H1 (cell line): ENCODE data around the gene MESD. TPM values are rescaled to one million over a fixed set of nuclear protein-coding genes. Genes with fewer than 3 reads are reported as not detected.

ENCODE experiments used
- CTCF ChIA-PET: fragments of 300-600 bp; sonication (Branson Sonifier 250); formaldehyde crosslinking; loops from one replicate; lab custom pipeline; 2021; ENCODE audit not compliant: partially characterized antibody; lab: Charles Lee
- POLR2A ChIA-PET: fragments of 300-600 bp; sonication (Branson Sonifier 250); formaldehyde crosslinking; loops from one replicate; lab custom pipeline; 2021; ENCODE audit warnings: inconsistent platforms; ENCODE audit not compliant: partially characterized antibody; lab: Charles Lee
- DNase-seq, 2 experiments: peaks; one replicate each; pipeline versions ENCODE4 v3.0.0 to v3.0.0-alpha.2; 2010 to 2022; ENCODE audit warnings: low spot score in 2 of 2, low read depth in 1 of 2, mixed read lengths in 1 of 2
- FAIRE-seq: peaks from 2 replicates; lab custom pipeline; 2011; peaks lifted over from hg19 to GRCh38; lab: Jason Lieb, UNC
- H2AFZ ChIP-seq: 2 replicates; pipeline ENCODE4 v1.8.1; 2012; ENCODE audit warnings: low read length, inconsistent platforms
- H2AK5ac ChIP-seq: 2 replicates; pipeline ENCODE4 v1.6.1; 2013; ENCODE audit warnings: low read depth, low read length
- H2BK120ac ChIP-seq: replicated peaks from 2 replicates; pipeline ENCODE3; 2013; ENCODE audit warnings: low read depth, low read length, inconsistent platforms
- H2BK12ac ChIP-seq: 2 replicates; pipeline ENCODE4 v1.6.1; 2013; ENCODE audit warnings: low read depth, low read length
- H2BK15ac ChIP-seq: 2 replicates; pipeline ENCODE4 v1.6.1; 2013; ENCODE audit warnings: low read length
- H2BK20ac ChIP-seq: 2 replicates; pipeline ENCODE4 v1.6.1; 2013; ENCODE audit warnings: low read length
- H2BK5ac ChIP-seq: 2 replicates; pipeline ENCODE4 v1.6.1; 2013; ENCODE audit warnings: low read depth, low read length
- H3K14ac ChIP-seq: 2 replicates; pipeline ENCODE4 v1.6.1; 2013; ENCODE audit warnings: inconsistent platforms; ENCODE audit not compliant: insufficient read length
- H3K18ac ChIP-seq: 2 replicates; pipeline ENCODE4 v1.6.1; 2013; ENCODE audit warnings: low read length; ENCODE audit errors: extremely low read depth
- H3K23ac ChIP-seq: 2 replicates; pipeline ENCODE4 v1.6.1; 2013; ENCODE audit warnings: inconsistent platforms; ENCODE audit not compliant: insufficient read length
- H3K23me2 ChIP-seq: 2 replicates; pipeline ENCODE4 v1.6.1; 2013; ENCODE audit warnings: low read depth, low read length
- H3K27ac ChIP-seq: 2 replicates; pipeline ENCODE4 v1.6.1; 2011; ENCODE audit warnings: low read depth, low read length, inconsistent platforms
- H3K27me3 ChIP-seq, 4 experiments: replicated peaks in 1 of 4; 1 replicate in 1 of 4; 2 replicates in 3 of 4; pipeline versions ENCODE4 v1.6.1 to v1.8.1; 2011 to 2013; ENCODE audit warnings: low read length in 3 of 4, mild to moderate bottlenecking in 3 of 4, inconsistent platforms in 2 of 4, mixed read lengths in 2 of 4, moderate library complexity in 1 of 4; ENCODE audit not compliant: control insufficient read depth in 3 of 4, insufficient read depth in 3 of 4; ENCODE audit errors: extremely low read depth in 1 of 4
- H3K36me3 ChIP-seq, 4 experiments: 2 replicates each; pipeline versions ENCODE4 v1.6.1 to v1.8.1; 2011 to 2013; ENCODE audit warnings: mild to moderate bottlenecking in 4 of 4, low read length in 3 of 4, moderate library complexity in 2 of 4, control low read depth in 1 of 4, inconsistent platforms in 1 of 4; ENCODE audit not compliant: insufficient read depth in 4 of 4, control insufficient read depth in 2 of 4
- H3K4ac ChIP-seq: replicated peaks from 2 replicates; pipeline ENCODE3; 2013; ENCODE audit warnings: low read length, low read depth, mixed read lengths, inconsistent platforms; ENCODE audit not compliant: insufficient read length
- H3K4me1 ChIP-seq, 4 experiments: replicated peaks in 1 of 4; 1 replicate in 1 of 4; 2 replicates in 3 of 4; pipeline versions ENCODE4 v1.6.1 to v1.8.1; 2011 to 2013; ENCODE audit warnings: low read length in 3 of 4, inconsistent platforms in 2 of 4, mixed read lengths in 1 of 4; ENCODE audit not compliant: insufficient read depth in 4 of 4, control insufficient read depth in 3 of 4
- H3K4me2 ChIP-seq, 2 experiments: 2 replicates each; pipeline versions ENCODE4 v1.6.1 to v1.8.1; 2011 to 2013; ENCODE audit warnings: low read depth in 2 of 2, low read length in 2 of 2, control low read depth in 1 of 2, inconsistent platforms in 1 of 2, mild to moderate bottlenecking in 1 of 2; ENCODE audit not compliant: insufficient read depth in 1 of 2
- H3K4me3 ChIP-seq, 4 experiments: fragments of 200-600, 300-600 bp in 1 of 4; sonication (generic), shearing (Covaris generic), sonication (Bioruptor Twin) in 1 of 4; 2 replicates each; pipeline versions ENCODE4 v1.5.1 to v1.8.1; 2011 to 2016; ENCODE audit warnings: low read length in 4 of 4, low read depth in 3 of 4, control low read depth in 2 of 4, inconsistent platforms in 2 of 4, mild to moderate bottlenecking in 2 of 4, mixed read lengths in 1 of 4, moderate library complexity in 1 of 4; ENCODE audit not compliant: insufficient read depth in 2 of 4; ENCODE audit errors: extremely low read depth in 1 of 4
- H3K56ac ChIP-seq: replicated peaks from 2 replicates; pipeline ENCODE3; 2013; ENCODE audit warnings: low read depth, mild to moderate bottlenecking, mixed read lengths, low read length, inconsistent platforms; ENCODE audit not compliant: insufficient read length
- H3K79me1 ChIP-seq: 2 replicates; pipeline ENCODE4 v1.6.1; 2013; ENCODE audit warnings: low read depth, low read length, control low read depth
- H3K79me2 ChIP-seq, 2 experiments: 2 replicates each; pipeline versions ENCODE4 v1.6.1 to v1.8.1; 2012 to 2013; ENCODE audit warnings: low read length in 2 of 2, mild to moderate bottlenecking in 2 of 2, inconsistent platforms in 1 of 2; ENCODE audit not compliant: insufficient read depth in 2 of 2, control insufficient read depth in 1 of 2
- H3K9ac ChIP-seq, 4 experiments: replicated peaks in 1 of 4; 1 replicate in 1 of 4; 2 replicates in 3 of 4; pipeline versions ENCODE4 v1.6.1 to v1.8.1; 2011 to 2013; ENCODE audit warnings: low read depth in 3 of 4, low read length in 3 of 4, control low read depth in 2 of 4, mild to moderate bottlenecking in 2 of 4, moderate library complexity in 2 of 4, inconsistent platforms in 1 of 4; ENCODE audit errors: extremely low read depth in 1 of 4
- H3K9me3 ChIP-seq, 2 experiments: 2 replicates each; pipeline versions ENCODE4 v1.6.1 to v1.8.1; 2012 to 2013; ENCODE audit warnings: mild to moderate bottlenecking in 2 of 2, moderate library complexity in 2 of 2, control low read depth in 1 of 2, inconsistent platforms in 1 of 2, low read depth in 1 of 2, low read length in 1 of 2, mixed read lengths in 1 of 2; ENCODE audit not compliant: insufficient read depth in 2 of 2
- H4K20me1 ChIP-seq, 2 experiments: replicated peaks in 1 of 2; 2 replicates each; pipeline versions ENCODE3 to v1.8.1; 2011 to 2013; ENCODE audit warnings: inconsistent platforms in 2 of 2, low read length in 2 of 2, mild to moderate bottlenecking in 1 of 2; ENCODE audit not compliant: insufficient read depth in 2 of 2, control insufficient read depth in 1 of 2
- H4K5ac ChIP-seq: 2 replicates; pipeline ENCODE4 v1.6.1; 2013; ENCODE audit warnings: low read length, low read depth, mixed read lengths, inconsistent platforms; ENCODE audit not compliant: insufficient read length
- H4K8ac ChIP-seq: 2 replicates; pipeline ENCODE4 v1.8.0; 2013; ENCODE audit warnings: mild to moderate bottlenecking, moderate library complexity, low read length, inconsistent platforms; ENCODE audit not compliant: insufficient read depth; ENCODE audit errors: extremely low read depth
- H4K91ac ChIP-seq: replicated peaks from 2 replicates; pipeline ENCODE3; 2013; ENCODE audit warnings: low read length, mixed read lengths, inconsistent platforms; ENCODE audit not compliant: insufficient read length
- EGR1 ChIP-seq: IDR thresholded peaks from 2 replicates; pipeline ENCODE4 v1.6.1; 2011; ENCODE audit warnings: low read depth, low read length, borderline replicate concordance
- POLR2AphosphoS5 ChIP-seq: IDR thresholded peaks from 2 replicates; pipeline ENCODE4 v1.6.1; 2011; ENCODE audit warnings: low read depth, low read length
- TAF1 ChIP-seq: IDR thresholded peaks from 2 replicates; pipeline ENCODE4 v1.6.1; 2011; ENCODE audit warnings: mild to moderate bottlenecking, low read depth, low read length
- WGBS, 2 experiments: shearing (Covaris generic) in 1 of 2; methylation state at CpG; one replicate each; pipeline versions ENCODE4 v1.1.6 to v1.1.7; 2013 to 2015; ENCODE audit warnings: low lambda C conversion rate in 2 of 2, mixed read lengths in 2 of 2, inconsistent platforms in 1 of 2, low coverage in 1 of 2, missing lambda C conversion rate in 1 of 2; ENCODE audit not compliant: insufficient replicate concordance in 2 of 2, insufficient coverage in 1 of 2, insufficient read length in 1 of 2; ENCODE audit errors: extremely low coverage in 1 of 2, missing lambda C conversion rate in 1 of 2; 5-methylcytosine and 5-hydroxymethylcytosine counted together
- polyA plus RNA-seq, 7 experiments: library from polyadenylated mRNA; depleted of rRNA in 3 of 7; stranded (reverse) in 5 of 7; unstranded in 2 of 7; fragments of >200 nt in 5 of 7; fragments of 200-250 nt in 2 of 7; gene quantifications; 1 replicate in 5 of 7; 2 replicates in 1 of 7; 4 replicates in 1 of 7; pipeline versions ENCODE4 v1.2.1 to v1.2.3, GENCODE V29; 2011 to 2013; ENCODE audit warnings: missing spikeins in 2 of 7, mixed read lengths in 2 of 7
- total RNA-seq: library from RNA; stranded (reverse); fragmentation: NEBNext Ultra II Directional; extraction: Animal tissue kit (Norgen Biotek cat#: 25700); gene quantifications from 2 replicates; pipeline ENCODE4 v1.2.1, GENCODE V29; 2021

Gene MESD
- total and polyA plus RNA-seq, 2 of the 8 experiments (the other 6 are each of a cell fraction or from before 2014, with no cell fraction given) = 11.0 to 28.3 TPM

DNA sequence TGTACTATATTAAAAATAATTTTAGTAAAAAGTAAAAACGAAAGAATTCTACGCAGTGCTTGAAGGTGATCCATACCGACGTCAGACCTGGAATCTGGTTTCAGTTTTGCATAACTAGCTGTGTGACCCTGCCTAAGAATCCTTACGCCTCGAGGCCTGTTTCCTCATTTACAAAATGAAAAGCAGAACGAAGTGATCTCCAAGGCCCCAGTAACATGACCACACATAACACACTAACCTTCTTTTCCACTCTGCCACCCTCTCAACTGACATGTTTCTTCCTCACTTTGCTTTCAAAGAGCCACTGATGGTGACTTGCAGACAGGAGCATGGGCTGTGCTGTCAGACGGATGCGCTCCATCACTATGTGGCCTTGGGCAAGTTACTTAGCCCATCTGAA lies 4.8 kb downstream of the MESD start:
- Histone ChIP-seq H2BK5ac (no peak overlapping the region), H3K4me3 (no peak overlapping the region), H3K4ac (no peak overlapping the region), H3K27ac (no peak overlapping the region), H2BK12ac (no peak overlapping the region), H3K79me1 (peaks cover 10% of the 10 kb centered on the region), H3K18ac (no peak overlapping the region), H3K9me3 (no peaks in the 10 kb centered on the region), H3K14ac (no peak overlapping the region), H3K27me3 (no peaks in the 10 kb centered on the region), H3K23me2 (peaks cover 4% of the 10 kb centered on the region), H3K23ac (no peak overlapping the region), H4K8ac (no peak overlapping the region), H3K36me3 (peaks cover 0 to 15% (median 6%) of the 10 kb centered on the region in 4 experiments; a peak in 6 of 8 replicates), H4K91ac (no peak overlapping the region), H2BK120ac (no peak overlapping the region), H3K4me2 (no peak overlapping the region), H3K9ac (no peak overlapping the region), H4K20me1 (peaks cover 5 to 8% of the 10 kb centered on the region in 2 experiments), H3K79me2 (peaks cover 25 to 69% of the 10 kb centered on the region in 2 experiments), H2BK15ac (no peak overlapping the region), H3K4me1 (peaks cover 0 to 8% (median 2%) of the 10 kb centered on the region in 4 experiments; a peak in 3 of 7 replicates), H2AFZ (no peak overlapping the region), H2BK20ac (no peak overlapping the region), H4K5ac (no peak overlapping the region), H3K56ac (no peak overlapping the region), H2AK5ac (no peak overlapping the region)
- WGBS, 2 experiments = 85% methylated on average over 9 of the region's 9 CpGs; no CpG with 5 or more reads in 1 of the 2 experiments
- TF ChIP-seq EGR1 (no peak), TAF1 (no peak), POLR2AphosphoS5 (0 out of 2 replicates have a peak, but pooled peaks have one; percentile 22)
- CTCF ChIA-PET = interaction anchor here (0.9 to 4.3 kb wide), 3 partner anchors 8 to 14 kb away, joined by 4 to 21 read pairs (median 7); no protein-coding TSS in a partner anchor
- POLR2A ChIA-PET = no interaction called here
- no peak for DNase-seq
- FAIRE-seq = no peak
